GM21360 (cell line): ENCODE results near the gene CSMD2.

ENCODE experiments used
- ATAC-seq: cut with Tn5 transposase; IDR thresholded peaks from one replicate; pipeline ENCODE4 v1.9.1; 2021; ENCODE audit warnings: mild to moderate bottlenecking, moderate library complexity; ENCODE audit not compliant: unreplicated experiment

Gene CSMD2

DNA sequence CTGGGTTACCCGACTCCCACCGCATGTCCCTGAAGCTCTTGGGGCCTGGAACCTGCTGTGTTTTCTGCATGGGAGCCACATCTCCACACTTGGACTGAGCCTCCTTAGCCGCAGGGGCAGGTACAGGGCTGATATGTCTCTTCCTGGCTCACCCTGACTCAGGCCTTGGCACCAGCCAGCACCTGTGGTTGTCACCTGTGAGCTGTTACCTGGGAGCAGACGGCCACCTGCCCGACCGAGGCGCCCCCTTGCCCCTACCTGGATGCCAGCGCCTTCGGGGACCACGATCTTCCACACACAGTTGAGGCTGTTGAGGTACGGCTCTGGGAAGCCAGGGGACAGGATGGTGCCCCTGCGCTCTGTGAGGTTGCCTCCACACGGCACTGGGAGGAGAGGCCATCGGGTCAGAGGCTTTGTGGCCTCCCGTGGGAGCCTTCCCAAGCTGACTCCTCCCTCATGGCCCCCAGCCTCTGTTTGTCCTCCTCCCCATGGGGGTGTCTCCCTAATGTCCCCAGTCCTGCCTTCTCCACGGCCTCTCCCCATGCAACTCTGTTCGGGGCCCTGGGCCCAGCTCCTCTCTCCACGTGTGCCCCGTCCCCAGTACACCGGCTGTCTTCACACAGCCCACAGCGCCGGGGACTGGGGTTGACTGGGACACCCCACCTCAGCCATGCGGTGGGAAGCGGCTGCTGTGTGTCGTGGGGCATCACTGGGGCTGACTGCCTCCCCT, 540.6 kb downstream of the CSMD2 start:
- ATAC-seq, result no peak

DNA sequence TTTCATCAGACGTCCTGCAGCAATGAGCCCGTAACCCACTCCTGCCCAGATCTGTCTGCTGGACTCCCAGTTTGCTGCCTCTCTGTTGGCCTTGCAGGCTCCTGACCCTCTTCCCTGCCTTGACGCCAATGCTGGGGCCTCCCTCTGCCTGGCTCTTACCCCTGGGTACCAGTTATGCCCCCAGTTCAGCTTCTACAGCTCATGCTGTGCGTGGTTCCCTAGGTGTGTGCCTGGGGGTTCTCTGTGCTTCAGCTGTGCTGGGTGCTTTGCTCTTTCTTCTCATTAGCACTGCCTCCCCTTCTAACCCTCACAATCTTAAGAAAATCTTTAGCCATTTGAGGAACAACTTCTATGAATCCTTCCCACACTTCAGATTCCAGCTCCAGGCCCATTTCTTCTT, 541.2 kb downstream of the CSMD2 start:
- ATAC-seq, result no peak

DNA sequence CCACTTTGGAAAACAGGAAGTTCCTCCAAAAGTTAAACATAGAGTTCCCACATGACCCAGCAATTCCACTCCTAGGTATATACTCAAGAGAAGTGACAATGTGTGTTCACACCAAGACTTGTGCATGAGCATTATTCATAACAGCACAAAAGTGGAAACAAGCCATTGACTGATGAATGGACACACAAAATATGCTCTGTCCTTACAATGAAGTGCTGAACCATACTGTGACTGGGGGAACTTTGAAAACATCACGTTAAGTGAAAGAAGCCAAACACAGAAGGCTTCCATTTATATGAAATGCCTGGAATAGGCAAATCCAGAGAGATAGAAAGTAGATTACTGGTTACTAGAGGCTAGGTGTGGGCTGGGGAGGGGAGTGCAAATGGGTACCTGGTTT, 542.3 kb downstream of the CSMD2 start:
- ATAC-seq, result no peak

DNA sequence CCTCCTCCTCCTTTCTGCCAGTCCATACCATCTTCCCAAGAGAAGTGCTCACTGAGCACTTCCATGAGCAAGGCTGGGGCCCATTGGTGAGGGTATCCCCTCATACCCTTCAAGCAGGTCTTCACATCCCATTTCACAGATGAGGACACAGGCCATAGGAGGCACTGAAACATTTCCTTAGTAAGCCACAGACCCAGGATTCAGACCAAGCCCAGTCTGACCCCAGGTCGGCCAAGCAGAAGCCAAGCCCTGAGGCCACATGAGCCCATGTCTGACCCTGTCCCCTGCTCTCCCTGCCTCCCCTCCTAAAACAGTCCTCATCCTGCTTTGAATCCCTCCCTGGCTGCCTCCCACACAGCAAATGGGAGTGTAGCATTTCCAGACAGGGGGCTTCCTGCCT, 546.4 kb downstream of the CSMD2 start:
- no peak for ATAC-seq

DNA sequence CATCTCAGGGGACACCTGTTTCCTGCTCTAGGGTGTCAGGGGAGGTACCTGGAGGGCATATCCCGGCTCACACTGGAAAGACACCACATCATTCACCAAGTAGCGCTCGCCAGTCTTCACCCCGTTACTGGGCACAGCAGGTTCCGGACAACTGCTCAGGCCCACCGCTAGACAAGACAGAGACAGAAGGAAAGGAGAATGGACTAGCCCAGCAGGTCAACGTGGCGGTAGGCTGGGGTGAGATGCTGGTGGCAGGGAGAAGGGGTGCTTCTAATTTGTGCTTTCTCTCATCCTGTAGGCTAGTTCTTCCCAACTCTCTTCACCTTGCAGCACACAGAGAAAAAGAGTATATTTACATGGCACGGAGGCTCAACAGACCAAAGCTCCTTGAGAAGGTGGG, 547.6 kb downstream of the CSMD2 start:
- no peak for ATAC-seq

DNA sequence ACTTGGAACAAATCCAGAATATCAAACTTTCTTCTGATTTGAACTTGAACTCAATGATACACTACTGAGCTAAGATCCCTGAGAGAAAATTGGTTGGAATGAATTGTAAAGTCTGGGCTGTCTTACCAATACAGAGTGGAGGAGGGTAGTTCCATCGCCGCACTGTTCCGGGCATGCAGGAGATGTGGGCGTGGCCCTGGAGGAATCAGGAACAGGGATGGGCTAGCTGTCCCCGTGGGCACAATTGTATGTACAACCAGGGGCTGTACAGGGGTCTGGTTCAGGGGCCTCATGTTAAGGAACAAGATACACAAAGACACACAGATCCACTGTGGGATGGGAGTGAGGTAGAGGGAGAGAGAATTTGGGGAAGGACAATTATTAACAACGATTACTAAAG, 548.2 kb downstream of the CSMD2 start:
- ATAC-seq, result no peak

- no peak for ATAC-seq
Measured at GRCh38 chr1:33615546-33615945, 549.5 kb downstream of the CSMD2 start.

DNA sequence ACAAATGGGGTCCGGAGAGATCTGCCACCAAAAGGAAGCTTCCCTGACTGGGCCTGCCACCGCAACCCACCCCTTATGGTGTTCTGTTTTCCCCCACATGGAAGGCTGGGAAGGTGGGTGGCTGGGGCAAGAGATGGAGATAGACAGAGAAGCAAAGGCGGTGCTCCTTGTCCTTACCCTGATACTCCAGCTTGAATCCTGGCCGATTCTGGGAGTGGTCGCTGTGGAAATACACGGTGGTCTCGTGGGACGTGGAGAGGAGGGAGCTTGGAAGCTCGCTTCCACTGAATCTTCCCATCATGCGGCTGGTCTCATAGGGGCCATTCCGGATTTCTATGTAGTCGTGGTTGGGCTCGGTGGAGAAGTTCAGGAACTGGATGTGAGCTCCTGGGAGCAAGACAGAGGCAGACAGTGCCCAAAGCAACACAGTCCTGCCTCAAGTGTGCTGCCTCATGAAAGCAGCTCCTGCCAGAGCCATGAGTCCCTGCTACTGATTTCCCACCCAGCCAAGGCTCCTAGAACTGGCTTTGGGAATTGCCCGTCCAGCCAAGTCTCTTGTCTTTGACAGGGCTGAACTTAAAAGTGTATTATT, 554.1 kb downstream of the CSMD2 start:
- no peak for ATAC-seq

- ATAC-seq, result no peak
Measured at GRCh38 chr1:33610391-33610790, 554.6 kb downstream of the CSMD2 start.

GRCh38 chr1:33609739-33610138, 555.3 kb downstream of the CSMD2 start:
- no peak for ATAC-seq

DNA sequence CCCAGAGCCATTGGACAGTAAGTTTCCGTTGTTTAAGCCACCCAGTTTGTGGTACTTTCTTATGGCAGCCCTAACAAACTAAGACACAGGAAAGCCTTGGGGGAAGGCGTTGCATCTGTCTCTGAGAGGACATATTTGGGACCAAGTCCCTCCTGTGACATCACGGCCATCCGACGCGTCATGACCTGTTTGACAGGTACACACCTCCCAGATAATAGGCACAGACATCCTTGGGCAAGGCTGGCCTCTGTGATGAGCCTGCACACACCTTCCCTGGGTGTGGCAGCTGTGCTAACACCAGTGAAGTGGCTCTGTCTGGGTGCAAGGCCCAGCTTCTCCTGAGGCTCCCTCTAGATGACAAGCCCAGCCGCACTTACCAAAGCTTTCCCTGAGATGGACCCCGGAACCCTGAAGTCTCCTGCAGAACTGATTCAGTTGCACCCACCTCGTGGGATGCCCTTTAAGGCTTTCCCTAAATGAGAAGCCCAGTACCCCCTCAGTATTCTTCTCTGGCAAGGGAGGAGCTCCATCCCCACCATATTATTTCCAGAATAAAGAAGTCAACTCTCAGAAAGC, 556.1 kb downstream of the CSMD2 start:
- ATAC-seq, result no peak

DNA sequence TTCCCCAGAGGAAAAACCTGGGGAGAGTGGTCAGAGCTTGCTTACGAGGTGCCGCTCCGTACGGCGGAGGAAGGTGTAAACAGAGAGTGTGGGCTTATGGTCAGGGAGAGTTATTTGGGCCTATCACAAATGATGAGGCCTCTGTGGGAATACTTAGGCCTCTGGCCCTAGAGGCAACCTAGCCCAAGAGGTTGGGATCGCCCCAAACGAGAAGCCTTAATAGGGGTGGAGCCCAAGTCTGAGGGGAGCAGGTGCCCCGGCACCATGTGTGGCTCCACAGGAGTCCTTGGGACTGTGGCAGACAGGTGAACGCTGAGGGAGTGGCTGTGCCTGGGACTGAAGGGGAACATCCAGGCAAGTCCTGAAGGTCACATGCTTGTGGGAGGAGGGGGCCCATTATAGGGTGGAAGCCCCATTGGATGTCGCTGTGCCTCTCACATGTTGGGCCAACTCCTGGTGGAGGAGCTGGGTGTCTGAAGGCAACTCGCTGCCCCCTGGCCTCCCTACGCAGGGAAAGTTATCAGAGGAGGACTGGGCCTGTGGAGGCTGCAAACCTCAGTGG, 557.5 kb downstream of the CSMD2 start:
- ATAC-seq, result no peak

DNA sequence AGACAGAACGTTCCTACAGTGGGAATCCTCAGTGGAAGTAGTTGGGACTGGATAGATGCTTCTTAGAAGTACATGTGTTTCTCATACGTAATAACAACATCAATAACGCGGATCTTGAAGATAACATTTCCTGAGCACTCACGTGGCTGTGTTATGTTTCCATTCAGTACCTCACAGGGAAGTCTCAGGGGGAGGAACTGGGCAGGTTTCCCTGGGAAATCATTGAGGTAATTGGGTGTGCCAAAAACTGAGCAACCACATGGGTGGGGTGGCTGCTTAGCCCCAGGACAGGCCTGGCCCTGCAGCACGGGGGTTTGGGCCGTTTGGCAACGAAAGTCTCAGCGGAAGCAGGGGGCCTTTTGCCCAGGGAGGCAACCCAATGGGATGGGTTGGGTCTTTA, 558.8 kb downstream of the CSMD2 start:
- ATAC-seq, result no peak

- no peak for ATAC-seq
Measured at GRCh38 chr1:33602271-33602670, 562.8 kb downstream of the CSMD2 start.

GRCh38 chr1:33601751-33602150, 563.3 kb downstream of the CSMD2 start:
- ATAC-seq, result no peak

GRCh38 chr1:33599516-33600115, 565.4 kb downstream of the CSMD2 start:
- ATAC-seq, result no peak

- ATAC-seq, result no peak
Measured at GRCh38 chr1:33588726-33589125, 576.3 kb downstream of the CSMD2 start.

- ATAC-seq, result no peak
Measured at GRCh38 chr1:33586795-33587194, 578.2 kb downstream of the CSMD2 start.

DNA sequence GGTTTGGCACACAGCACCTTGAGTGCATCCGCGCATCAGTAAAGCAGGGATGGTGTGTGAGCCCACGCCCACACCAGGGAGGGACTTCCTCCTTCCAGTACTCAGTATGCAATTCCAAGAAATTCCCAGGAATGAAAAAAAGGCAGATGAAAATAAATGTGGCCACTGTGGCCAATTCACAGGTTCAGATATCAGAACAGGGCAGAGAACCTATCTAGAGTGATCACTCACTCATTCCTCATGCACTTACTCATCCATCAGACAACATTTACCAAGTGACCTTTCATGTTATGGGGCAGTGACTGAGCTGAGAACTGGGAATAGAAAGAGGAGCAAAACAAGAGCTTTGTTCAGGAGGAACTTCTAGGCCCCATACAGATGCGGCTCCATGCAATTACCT, 578.9 kb downstream of the CSMD2 start:
- ATAC-seq, result no peak

DNA sequence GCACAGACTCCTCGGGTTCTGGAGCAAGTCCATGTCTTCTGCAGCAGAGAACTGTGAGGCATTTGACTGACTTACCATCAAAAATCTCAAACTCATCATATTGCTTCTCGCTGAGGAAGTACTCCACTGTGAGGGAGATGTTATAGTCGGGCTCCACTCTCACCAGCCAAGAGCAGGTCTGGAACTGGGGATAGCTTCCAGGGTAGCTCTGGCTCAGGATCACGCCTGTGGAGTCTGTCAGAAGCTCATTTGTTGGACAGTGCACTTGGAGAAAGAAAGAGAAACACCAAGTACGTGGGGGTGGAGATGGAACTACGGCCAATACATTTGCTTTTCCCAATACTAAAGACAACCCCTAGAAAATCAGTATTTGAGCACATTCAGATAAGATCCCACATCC, 581.5 kb downstream of the CSMD2 start:
- ATAC-seq, result no peak

- ATAC-seq, result no peak
Measured at GRCh38 chr1:33578557-33579448, 586.2 kb downstream of the CSMD2 start.
